GM21825 (cell line): ENCODE results near the gene INCA1.

Experiments
- ATAC-seq: cut with Tn5 transposase; IDR thresholded peaks from one replicate; pipeline ENCODE4 v1.9.1; 2021; ENCODE audit warnings: mild to moderate bottlenecking, moderate library complexity; ENCODE audit not compliant: unreplicated experiment

INCA1 gene

GRCh38 chr17:5014357-5014756 lies 17.0 kb upstream of the INCA1 start:
- ATAC-seq = no peak

GRCh38 chr17:5011928-5012327 lies 14.6 kb upstream of the INCA1 start:
- peak; percentile 42 for ATAC-seq

- no peak for ATAC-seq
Measured at GRCh38 chr17:5003214-5003867, 6.0 kb upstream of the INCA1 start.

GRCh38 chr17:5002121-5002788 lies 4.9 kb upstream of the INCA1 start:
- no peak for ATAC-seq

GRCh38 chr17:5000237-5000639 lies 2.9 kb upstream of the INCA1 start:
- ATAC-seq = no peak

- no peak for ATAC-seq
Measured at GRCh38 chr17:4999430-5000093, 2.2 kb upstream of the INCA1 start.

GRCh38 chr17:4998732-4999429 lies 1.6 kb upstream of the INCA1 start:
- no peak for ATAC-seq

- peak; percentile 14 for ATAC-seq
Measured at GRCh38 chr17:4998027-4998731, 857 bp upstream of the INCA1 start.

- ATAC-seq = no peak
Measured at GRCh38 chr17:4994081-4994595, 3.2 kb downstream of the INCA1 start.

- ATAC-seq = no peak
Measured at GRCh38 chr17:4987767-4988567, 9.4 kb downstream of the INCA1 start.

- peak; percentile 61 for ATAC-seq
Measured at GRCh38 chr17:4986951-4987766, 10.2 kb downstream of the INCA1 start, which contains the start of gene CAMTA2. Gene CAMTA2, minus strand, starts transcription at chr17:4987675. Its CDS starts 1,453 bp downstream, at chr17:4986222.

GRCh38 chr17:4986403-4986802 lies 10.9 kb downstream of the INCA1 start:
- ATAC-seq = no peak

GRCh38 chr17:4982305-4982704 lies 15.0 kb downstream of the INCA1 start:
- ATAC-seq = no peak

- ATAC-seq = no peak
Measured at GRCh38 chr17:4980644-4981216, 16.6 kb downstream of the INCA1 start.

- no peak for ATAC-seq
Measured at GRCh38 chr17:4978726-4979125, 18.6 kb downstream of the INCA1 start.

- ATAC-seq = no peak
Measured at GRCh38 chr17:4974115-4974670, 23.1 kb downstream of the INCA1 start.

GRCh38 chr17:4973256-4974114 lies 23.8 kb downstream of the INCA1 start:
- no peak for ATAC-seq
